DOHH2 (cell line): ENCODE data around the gene OXCT1.

Experiments used
- EZH2phosphoT487 ChIP-seq: fragments of 200-600 bp; sonication (generic); IDR thresholded peaks from 2 replicates; pipeline ENCODE4 v1.6.1; 2017; ENCODE audit warnings: borderline replicate concordance, mild to moderate bottlenecking, antibody characterized with exemption, low read length, moderate library complexity, mixed read lengths
- TF ChIP-seq, protein P1 (sequence below): fragments of 200-600 bp; sonication (generic); IDR thresholded peaks from one replicate; pipeline ENCODE4 v1.5.1; 2014; ENCODE audit warnings: antibody characterized with exemption, mild to moderate bottlenecking, low read depth, low read length; ENCODE audit not compliant: poor library complexity, severe bottlenecking

DNA sequence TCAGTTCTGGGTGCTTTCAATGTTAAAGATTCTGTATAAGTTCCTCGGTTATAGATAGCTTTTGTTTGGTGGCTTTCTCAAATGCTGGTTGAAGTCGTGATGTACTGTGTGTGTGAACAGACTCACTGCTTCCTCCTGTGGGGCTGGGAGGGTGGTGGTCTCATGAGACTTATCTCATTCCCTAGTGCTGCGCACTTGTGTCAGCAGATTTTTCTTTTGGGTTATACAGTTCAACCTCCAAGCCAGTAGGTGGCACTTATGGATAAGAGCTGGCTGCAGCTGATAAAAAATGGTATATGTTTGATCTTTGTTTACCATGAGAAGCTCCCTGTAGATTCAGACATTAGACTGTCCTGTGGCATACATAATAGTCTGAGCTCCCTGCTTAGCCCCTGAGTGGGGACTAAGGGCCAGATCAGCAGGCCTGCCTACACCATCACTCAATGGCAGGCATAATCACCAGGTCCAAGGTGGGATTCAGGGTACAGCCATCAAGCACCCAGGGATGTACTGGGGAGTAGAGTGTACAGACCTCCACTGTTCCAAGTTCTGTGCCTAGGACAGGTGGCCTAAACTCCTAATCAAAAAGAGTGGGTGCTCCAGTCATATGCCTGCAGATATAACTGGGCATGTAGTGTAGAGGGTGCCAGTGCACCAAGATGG is 174.2 kb downstream of the OXCT1 start:
- TF ChIP-seq, protein P1, sequence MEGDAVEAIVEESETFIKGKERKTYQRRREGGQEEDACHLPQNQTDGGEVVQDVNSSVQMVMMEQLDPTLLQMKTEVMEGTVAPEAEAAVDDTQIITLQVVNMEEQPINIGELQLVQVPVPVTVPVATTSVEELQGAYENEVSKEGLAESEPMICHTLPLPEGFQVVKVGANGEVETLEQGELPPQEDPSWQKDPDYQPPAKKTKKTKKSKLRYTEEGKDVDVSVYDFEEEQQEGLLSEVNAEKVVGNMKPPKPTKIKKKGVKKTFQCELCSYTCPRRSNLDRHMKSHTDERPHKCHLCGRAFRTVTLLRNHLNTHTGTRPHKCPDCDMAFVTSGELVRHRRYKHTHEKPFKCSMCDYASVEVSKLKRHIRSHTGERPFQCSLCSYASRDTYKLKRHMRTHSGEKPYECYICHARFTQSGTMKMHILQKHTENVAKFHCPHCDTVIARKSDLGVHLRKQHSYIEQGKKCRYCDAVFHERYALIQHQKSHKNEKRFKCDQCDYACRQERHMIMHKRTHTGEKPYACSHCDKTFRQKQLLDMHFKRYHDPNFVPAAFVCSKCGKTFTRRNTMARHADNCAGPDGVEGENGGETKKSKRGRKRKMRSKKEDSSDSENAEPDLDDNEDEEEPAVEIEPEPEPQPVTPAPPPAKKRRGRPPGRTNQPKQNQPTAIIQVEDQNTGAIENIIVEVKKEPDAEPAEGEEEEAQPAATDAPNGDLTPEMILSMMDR = no peak
- TF ChIP-seq EZH2phosphoT487 = no peak
